OCI-LY7 (cell line): Measurements from ENCODE around the gene MINDY4.

Experiments
- EZH2phosphoT487 ChIP-seq: fragments of 200-600 bp; sonication (generic); IDR thresholded peaks from 2 replicates; pipeline ENCODE4 v1.6.1; 2018; ENCODE audit warnings: low read depth, borderline replicate concordance, mild to moderate bottlenecking, mixed run types, antibody characterized with exemption, low read length, moderate library complexity, mixed read lengths
- TF ChIP-seq, protein P1 (sequence below): fragments of 200-600 bp; sonication (generic); conservative IDR thresholded peaks from 2 replicates; pipeline ENCODE4 v1.5.1; 2014; ENCODE audit warnings: mild to moderate bottlenecking, antibody characterized with exemption, low read length, moderate library complexity, mixed read lengths

DNA sequence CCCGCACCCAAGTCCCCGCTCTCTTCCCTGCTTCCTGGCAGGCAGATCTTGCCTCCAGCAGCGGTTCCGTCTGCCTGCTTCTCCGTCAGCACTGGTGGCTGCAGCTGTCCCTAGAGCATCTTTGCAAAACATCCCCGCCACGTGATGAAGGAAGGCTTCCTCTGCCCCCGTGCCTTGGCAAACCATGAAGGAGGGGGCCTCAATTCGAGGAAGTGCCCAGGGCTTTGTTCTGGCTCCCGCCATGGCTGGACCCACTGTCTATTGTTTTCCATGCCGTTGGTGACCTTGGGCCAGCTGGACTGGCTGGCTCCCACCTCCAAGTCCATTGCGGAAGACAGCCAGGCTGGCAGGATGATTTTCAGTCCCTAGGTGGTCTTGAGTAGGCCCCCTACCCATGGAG is 127.2 kb downstream of the MINDY4 start:
- TF ChIP-seq, protein P1, sequence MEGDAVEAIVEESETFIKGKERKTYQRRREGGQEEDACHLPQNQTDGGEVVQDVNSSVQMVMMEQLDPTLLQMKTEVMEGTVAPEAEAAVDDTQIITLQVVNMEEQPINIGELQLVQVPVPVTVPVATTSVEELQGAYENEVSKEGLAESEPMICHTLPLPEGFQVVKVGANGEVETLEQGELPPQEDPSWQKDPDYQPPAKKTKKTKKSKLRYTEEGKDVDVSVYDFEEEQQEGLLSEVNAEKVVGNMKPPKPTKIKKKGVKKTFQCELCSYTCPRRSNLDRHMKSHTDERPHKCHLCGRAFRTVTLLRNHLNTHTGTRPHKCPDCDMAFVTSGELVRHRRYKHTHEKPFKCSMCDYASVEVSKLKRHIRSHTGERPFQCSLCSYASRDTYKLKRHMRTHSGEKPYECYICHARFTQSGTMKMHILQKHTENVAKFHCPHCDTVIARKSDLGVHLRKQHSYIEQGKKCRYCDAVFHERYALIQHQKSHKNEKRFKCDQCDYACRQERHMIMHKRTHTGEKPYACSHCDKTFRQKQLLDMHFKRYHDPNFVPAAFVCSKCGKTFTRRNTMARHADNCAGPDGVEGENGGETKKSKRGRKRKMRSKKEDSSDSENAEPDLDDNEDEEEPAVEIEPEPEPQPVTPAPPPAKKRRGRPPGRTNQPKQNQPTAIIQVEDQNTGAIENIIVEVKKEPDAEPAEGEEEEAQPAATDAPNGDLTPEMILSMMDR: no peak
- TF ChIP-seq EZH2phosphoT487: no peak
